Activated naive CD8-positive, alpha-beta T cell (primary cell): ENCODE measurements around the gene KRT15.

ENCODE experiments used
- H3K27ac Mint-ChIP-seq: one replicate; pipeline ENCODE4 v1.8.0; 2021; ENCODE audit warnings: mixed read lengths
- H3K27me3 Mint-ChIP-seq: one replicate; pipeline ENCODE4 v1.8.0; 2021; ENCODE audit warnings: mixed read lengths
- H3K36me3 Mint-ChIP-seq: one replicate; pipeline ENCODE4 v1.8.0; 2021; ENCODE audit warnings: mixed read lengths
- H3K4me1 Mint-ChIP-seq: one replicate; pipeline ENCODE4 v1.8.0; 2021; ENCODE audit warnings: low read depth, mixed read lengths
- H3K4me3 Mint-ChIP-seq: one replicate; pipeline ENCODE4 v1.8.0; 2021; ENCODE audit warnings: mild to moderate bottlenecking, mixed read lengths
- H3K9me3 Mint-ChIP-seq: one replicate; pipeline ENCODE4 v1.8.0; 2021; ENCODE audit warnings: low read depth, mixed read lengths

The KRT15 gene

GRCh38 chr17:41523225-41523593, 4.5 kb upstream of the KRT15 start:
- Mint-ChIP-seq H3K36me3 (no peaks in the 10 kb centered on the region), H3K4me3 (no peak overlapping the region), H3K27ac (no peak overlapping the region), H3K4me1 (peaks cover 5% of the 10 kb centered on the region), H3K9me3 (no peaks in the 10 kb centered on the region), H3K27me3 (peaks cover 7% of the 10 kb centered on the region)

DNA sequence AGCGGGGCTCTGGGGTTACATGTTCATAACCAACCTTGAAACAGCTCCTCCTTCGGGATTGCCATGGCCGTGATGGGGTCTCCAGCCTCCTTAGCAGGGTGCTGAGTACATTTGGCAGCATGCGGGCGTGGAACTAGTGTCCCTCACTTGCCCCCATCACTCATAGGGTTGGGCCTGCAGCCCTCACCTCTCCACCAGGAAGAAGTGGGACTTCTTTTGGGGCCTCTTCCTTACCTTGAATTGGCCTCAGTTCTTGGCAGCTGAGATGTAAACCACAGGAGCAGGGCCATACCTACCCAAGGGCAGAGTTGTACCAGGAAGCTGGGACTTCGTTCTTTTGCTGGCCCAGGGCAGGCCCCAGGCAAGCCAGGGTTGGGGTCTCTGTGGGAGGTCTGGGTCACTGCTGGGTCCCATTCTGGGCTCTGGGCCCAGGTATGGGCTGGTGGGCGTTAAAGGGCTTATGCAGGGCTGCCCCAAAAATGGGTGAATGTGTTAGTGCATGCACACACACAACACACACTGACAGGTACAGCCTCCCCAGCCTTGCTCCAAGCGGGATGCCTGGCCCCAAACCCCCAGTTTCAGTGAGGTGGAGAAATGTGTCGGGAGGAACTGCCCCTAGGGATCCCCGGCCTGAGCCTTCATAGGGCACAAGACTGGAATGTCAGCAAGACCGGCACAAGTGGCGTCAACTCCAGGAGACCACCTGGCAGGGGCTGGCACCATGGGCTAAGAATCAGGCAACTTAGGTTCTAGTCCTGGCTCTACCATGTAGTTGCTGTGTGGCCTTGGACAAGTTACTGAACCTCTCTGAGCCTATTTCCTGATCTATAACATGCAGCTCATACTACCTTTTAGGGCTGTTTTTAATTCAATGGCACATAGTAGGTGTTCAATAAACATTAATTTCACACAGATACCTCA, 3.9 kb upstream of the KRT15 start:
- Mint-ChIP-seq H3K9me3 (no peaks in the 10 kb centered on the region), H3K4me3 (no peak overlapping the region), H3K27ac (no peak overlapping the region), H3K4me1 (peaks cover 5% of the 10 kb centered on the region), H3K36me3 (no peaks in the 10 kb centered on the region), H3K27me3 (peaks cover 7% of the 10 kb centered on the region)

DNA sequence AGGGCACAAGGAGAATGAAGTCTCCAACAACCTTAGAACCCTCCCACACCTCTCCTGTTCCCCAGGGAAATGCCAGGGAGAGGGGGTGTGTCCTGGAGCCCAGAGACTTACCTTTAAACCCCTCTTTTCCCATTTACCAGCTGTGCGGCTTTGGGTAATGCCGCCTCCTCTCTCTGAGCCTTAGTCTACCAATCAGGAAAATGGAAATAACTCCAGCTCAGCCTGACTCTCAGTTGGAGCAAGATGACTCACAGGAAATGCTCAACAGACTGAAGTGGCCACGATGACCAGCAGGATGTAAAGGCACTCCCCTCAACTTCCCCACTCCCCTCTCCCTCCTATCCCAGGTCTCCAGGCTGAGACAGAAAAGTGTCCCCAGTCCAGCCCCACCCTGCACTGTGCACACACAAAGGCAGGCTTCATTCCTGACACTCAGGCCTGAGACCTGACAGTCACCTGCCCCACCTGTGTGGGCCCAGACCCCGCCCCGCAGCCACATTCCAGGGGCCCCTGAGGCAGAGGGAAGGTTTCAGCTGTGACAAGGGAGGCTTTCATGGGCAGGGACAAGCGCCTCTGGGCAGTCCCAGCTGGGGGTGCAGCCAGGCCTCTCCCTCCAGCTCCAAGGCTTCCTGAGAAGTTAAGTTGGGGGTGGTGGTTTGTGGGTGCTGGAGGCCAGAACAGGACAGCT, 3.0 kb upstream of the KRT15 start:
- H3K4me1 Mint-ChIP-seq = no peaks in the 10 kb centered on the region
- no peaks in the 10 kb centered on the region for H3K36me3 Mint-ChIP-seq
- peaks cover 3% of the 10 kb centered on the region for H3K27me3 Mint-ChIP-seq
- H3K4me3 Mint-ChIP-seq = no peak overlapping the region
- no peak overlapping the region for H3K27ac Mint-ChIP-seq
- H3K9me3 Mint-ChIP-seq = no peaks in the 10 kb centered on the region

DNA sequence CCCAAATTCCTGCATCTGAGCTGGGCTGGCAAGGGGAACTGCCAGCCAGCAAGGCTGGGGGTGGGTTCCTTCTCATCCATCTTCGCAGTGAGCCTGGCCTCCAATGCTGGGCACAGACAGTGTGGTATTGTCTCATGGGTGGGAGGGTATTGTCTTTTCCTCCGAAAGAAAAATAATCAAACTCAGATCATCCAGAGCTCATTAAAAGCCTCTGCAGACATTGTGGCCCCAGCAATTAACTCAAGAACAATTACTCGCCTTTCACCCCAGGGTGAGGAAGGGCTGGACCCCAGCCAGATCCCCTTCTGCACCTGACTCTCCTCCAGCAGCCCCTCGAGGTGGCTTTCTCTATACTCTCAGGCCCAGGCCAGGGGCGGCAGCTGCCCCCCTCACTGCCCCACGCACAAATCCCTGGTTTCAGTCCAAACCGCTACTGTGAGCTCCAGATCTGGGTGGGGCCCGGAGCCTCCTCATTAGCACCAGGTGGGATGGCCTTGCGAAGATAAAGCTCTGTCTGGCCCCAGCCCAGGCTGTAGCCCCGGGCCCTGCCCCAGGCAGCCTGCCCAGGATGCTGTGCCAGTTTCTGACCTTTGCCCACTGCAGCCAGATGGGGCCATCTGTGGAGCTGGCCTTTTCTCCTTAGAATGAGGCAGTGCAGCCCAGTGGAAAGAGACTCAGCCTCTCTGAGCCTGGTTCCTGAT, 2.3 kb upstream of the KRT15 start:
- H3K4me1 Mint-ChIP-seq = no peaks in the 10 kb centered on the region
- no peaks in the 10 kb centered on the region for H3K36me3 Mint-ChIP-seq
- no peaks in the 10 kb centered on the region for H3K9me3 Mint-ChIP-seq
- H3K27ac Mint-ChIP-seq = no peak overlapping the region
- H3K4me3 Mint-ChIP-seq = no peak overlapping the region
- peaks cover 3% of the 10 kb centered on the region for H3K27me3 Mint-ChIP-seq

DNA sequence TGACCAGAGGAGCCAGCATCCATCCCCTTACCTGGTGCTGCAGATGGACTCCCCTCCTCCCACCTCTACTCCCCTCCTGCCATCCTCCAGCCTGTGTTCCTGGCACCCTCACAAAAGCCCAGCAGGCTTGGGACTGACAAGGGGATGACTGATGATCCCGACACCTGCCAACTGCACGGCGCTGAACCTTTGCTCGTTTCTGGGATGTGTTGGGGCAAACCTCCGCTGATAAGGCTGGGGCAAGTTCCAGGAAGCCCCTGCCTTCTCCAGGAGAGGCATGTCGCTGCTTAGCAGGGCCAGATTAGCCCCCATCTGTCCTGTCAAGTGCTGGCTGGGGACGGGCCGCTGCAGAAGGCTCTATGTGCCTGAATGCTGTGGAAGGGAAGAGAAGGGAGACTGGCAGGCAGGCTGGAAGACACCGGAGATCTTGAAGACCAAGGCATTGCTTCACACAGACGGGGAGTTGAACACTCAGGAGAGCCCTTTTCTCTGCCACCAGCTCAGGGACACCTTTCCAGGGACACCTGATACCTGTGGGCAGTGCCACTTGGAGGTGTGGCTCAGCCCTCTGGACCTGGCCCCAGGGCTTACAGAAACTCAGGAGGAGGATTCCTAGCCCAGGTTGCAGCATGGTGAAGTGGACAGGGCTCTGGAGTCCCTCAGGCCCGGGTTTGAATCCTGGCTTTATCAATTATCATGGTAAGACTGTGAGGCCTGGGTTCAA, 973 bp upstream of the KRT15 start:
- Mint-ChIP-seq H3K27me3 (no peaks in the 10 kb centered on the region), H3K4me3 (no peak overlapping the region)

GRCh38 chr17:41518031-41518430, 659 bp downstream of the KRT15 start:
- H3K9me3 Mint-ChIP-seq = no peaks in the 10 kb centered on the region
- no peak overlapping the region for H3K4me3 Mint-ChIP-seq
- no peaks in the 10 kb centered on the region for H3K36me3 Mint-ChIP-seq
- no peak overlapping the region for H3K27ac Mint-ChIP-seq
- H3K4me1 Mint-ChIP-seq = no peaks in the 10 kb centered on the region
- no peaks in the 10 kb centered on the region for H3K27me3 Mint-ChIP-seq

More for the DNA sequence above, 973 bp upstream of the KRT15 start:
- Mint-ChIP-seq H3K4me1 (no peaks in the 10 kb centered on the region), H3K36me3 (no peaks in the 10 kb centered on the region), H3K27ac (no peak overlapping the region), H3K9me3 (no peaks in the 10 kb centered on the region)

DNA sequence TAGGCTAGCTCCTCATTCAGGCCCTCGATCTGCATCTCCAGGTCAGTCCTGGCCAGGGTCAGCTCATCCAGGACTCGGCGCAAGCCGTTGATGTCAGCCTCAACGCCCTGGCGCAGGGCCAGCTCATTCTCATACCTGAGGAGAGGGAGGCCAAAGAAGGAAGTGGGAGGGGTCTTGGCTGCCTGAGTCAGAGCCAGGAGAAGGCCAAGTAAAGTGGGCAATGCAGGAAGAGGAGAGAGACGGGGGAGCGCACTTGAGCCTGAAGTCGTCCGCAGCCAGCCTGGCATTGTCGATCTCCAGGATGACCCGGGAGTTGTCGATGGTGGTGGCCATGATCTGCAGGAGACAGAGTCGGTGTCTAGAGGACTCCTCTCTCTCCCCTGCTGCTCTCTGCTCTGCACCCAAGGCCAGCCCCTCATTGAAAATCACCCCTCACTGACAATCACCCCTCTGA, 1.8 kb downstream of the KRT15 start:
- H3K4me3 Mint-ChIP-seq = no peak overlapping the region
- H3K36me3 Mint-ChIP-seq = no peaks in the 10 kb centered on the region
- H3K9me3 Mint-ChIP-seq = no peaks in the 10 kb centered on the region
- H3K27ac Mint-ChIP-seq = no peak overlapping the region
- no peaks in the 10 kb centered on the region for H3K27me3 Mint-ChIP-seq
- H3K4me1 Mint-ChIP-seq = no peaks in the 10 kb centered on the region

GRCh38 chr17:41516147-41516829, 2.4 kb downstream of the KRT15 start:
- no peak overlapping the region for H3K4me3 Mint-ChIP-seq
- no peak overlapping the region for H3K27ac Mint-ChIP-seq

DNA sequence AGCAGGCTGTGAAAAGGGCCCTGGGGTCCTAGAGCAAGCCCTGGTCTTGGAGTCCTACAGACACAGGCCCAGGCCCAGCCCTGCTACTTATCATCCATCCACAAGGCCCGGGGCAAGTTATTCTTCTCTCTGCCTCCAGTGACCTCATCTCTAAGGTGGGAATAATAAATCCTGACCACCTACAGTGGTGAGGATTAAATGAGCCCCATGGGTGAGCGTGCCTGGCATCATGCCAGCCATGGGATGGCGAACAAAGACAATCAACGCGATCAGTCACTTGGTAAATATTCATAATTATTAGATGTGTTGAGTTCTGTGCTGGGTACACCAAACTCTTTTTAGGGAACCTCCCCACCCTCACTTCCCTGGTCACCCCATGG, 5.5 kb downstream of the KRT15 start:
- Mint-ChIP-seq H3K9me3 (no peaks in the 10 kb centered on the region), H3K27me3 (no peaks in the 10 kb centered on the region), H3K36me3 (no peaks in the 10 kb centered on the region), H3K27ac (no peak overlapping the region), H3K4me3 (no peak overlapping the region), H3K4me1 (no peaks in the 10 kb centered on the region)

More at GRCh38 chr17:41516147-41516829, 2.4 kb downstream of the KRT15 start:
- H3K36me3 Mint-ChIP-seq = no peaks in the 10 kb centered on the region
- no peaks in the 10 kb centered on the region for H3K4me1 Mint-ChIP-seq
- no peaks in the 10 kb centered on the region for H3K27me3 Mint-ChIP-seq
- no peaks in the 10 kb centered on the region for H3K9me3 Mint-ChIP-seq

DNA sequence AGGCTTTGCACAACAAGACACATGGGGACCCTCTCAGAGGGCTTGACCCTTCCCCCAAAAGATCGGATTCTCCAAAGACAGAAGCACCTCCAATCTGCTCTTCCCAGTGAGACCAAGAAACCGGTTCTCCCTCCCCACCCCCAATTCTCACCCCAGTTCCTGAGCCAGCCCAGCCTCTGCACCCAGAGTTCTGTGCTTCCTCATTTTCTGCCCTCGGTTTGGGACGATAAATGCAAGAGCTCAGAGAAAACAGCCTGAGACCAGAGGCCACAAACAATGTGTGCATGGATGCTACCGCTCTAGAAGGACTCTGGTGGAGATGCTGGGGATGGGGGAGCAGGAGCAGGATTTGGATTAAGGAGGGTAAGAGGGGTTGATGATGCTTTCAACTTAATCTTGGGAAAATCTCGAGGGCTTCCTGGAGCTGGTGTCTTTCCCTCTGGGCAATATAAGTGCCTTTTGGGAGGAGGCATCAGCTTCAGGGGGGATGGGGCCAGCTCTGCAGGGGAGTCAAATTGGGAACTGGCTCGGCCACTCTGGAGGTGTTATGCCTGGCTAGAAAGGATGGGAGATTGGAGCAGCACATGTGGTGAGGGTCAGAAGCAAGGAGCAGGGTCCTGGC, 6.0 kb downstream of the KRT15 start:
- Mint-ChIP-seq H3K4me1 (no peaks in the 10 kb centered on the region), H3K9me3 (no peaks in the 10 kb centered on the region), H3K27ac (no peak overlapping the region), H3K27me3 (no peaks in the 10 kb centered on the region), H3K4me3 (no peak overlapping the region), H3K36me3 (no peaks in the 10 kb centered on the region)

DNA sequence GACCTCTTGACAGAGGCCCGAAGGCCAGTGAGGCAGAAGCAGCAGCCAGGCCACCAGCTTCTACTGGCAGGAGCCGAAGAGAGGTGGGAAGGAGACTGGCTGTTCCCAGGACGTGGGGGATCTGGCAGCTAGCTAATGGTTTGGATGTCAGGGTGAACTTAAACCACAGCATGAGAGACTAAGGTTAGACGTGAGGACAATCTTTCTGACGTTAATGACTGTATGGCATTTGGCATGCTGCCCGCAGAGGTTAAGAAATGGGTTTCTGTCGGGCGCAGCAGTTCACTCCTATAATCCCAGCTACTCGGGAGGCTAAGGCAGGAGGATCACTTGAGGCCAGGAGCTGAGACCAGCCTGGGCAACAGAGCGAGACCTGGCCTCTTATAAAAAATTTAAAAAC, 7.0 kb downstream of the KRT15 start:
- H3K27me3 Mint-ChIP-seq = no peaks in the 10 kb centered on the region
- H3K27ac Mint-ChIP-seq = no peak overlapping the region
- no peaks in the 10 kb centered on the region for H3K36me3 Mint-ChIP-seq
- no peaks in the 10 kb centered on the region for H3K4me1 Mint-ChIP-seq
- H3K9me3 Mint-ChIP-seq = no peaks in the 10 kb centered on the region
- H3K4me3 Mint-ChIP-seq = no peak overlapping the region

DNA sequence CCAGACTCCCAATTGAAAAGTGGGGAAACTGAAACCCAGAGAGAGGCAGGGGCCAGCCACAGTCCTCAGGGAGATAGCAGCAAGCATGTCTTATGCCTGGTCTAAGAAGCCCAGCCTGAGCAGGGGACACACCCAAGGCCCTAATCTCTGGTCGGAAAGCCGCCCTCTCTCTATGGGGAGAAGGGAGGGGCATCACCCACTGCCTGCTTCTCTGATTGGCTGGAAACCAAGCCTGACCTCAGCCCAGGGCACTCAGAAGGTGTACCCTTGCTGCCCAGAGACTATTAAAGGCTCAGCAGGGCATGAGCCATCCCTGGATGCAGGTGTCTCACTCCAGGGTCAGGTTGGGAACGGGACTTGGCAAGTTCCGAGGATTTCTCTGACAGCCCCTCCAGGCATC, 7.6 kb downstream of the KRT15 start:
- H3K4me3 Mint-ChIP-seq = no peak overlapping the region
- H3K27me3 Mint-ChIP-seq = no peaks in the 10 kb centered on the region
- H3K36me3 Mint-ChIP-seq = no peaks in the 10 kb centered on the region
- no peaks in the 10 kb centered on the region for H3K9me3 Mint-ChIP-seq
- H3K27ac Mint-ChIP-seq = no peak overlapping the region
- no peaks in the 10 kb centered on the region for H3K4me1 Mint-ChIP-seq

GRCh38 chr17:41510251-41511065, 8.2 kb downstream of the KRT15 start:
- H3K27me3 Mint-ChIP-seq = no peaks in the 10 kb centered on the region
- no peaks in the 10 kb centered on the region for H3K9me3 Mint-ChIP-seq
- no peaks in the 10 kb centered on the region for H3K36me3 Mint-ChIP-seq
- H3K4me3 Mint-ChIP-seq = no peak overlapping the region
- H3K27ac Mint-ChIP-seq = no peak overlapping the region
- H3K4me1 Mint-ChIP-seq = no peaks in the 10 kb centered on the region
